ENCODE data around the gene GLT8D1. TPM values are rescaled to one million over a fixed set of nuclear protein-coding genes. Genes with fewer than 3 reads are reported as not detected.

Gene GLT8D1
- total RNA-seq (10 to 100 TPM; 46.9 to 58.6 TPM), polyA plus RNA-seq (ENCODE audit: insufficient read length in 6 of 6) (100 to 1,000 TPM in 5 of 6 donors, 10 to 100 TPM in 1; 99.6 to 113 (median 110) TPM)
- long read RNA-seq, donor 1, partial matches to known transcripts, result 20 of 34 reads
- long read RNA-seq, donor 1, other reads (novel, unspliced or antisense), result 5 of 34 reads
- long read RNA-seq, donor 2, transcript GLT8D1-201 (10 exons, 1,849 nt), result major isoform, 8 of 21 reads
- long read RNA-seq, donor 2, partial matches to known transcripts, result 6 of 21 reads
- long read RNA-seq, donor 2, other reads (novel, unspliced or antisense), result 5 of 21 reads
- long read RNA-seq, donor 3, transcript GLT8D1-201 (10 exons, 1,849 nt), result major isoform, 9 of 26 reads
- long read RNA-seq, donor 3, partial matches to known transcripts, result 11 of 26 reads
- long read RNA-seq, donor 3, other reads (novel, unspliced or antisense), result 5 of 26 reads
- long read RNA-seq, donor 4, transcript GLT8D1-201 (10 exons, 1,849 nt), result major isoform, 7 of 28 reads
- long read RNA-seq, donor 4, partial matches to known transcripts, result 0 of 28 reads
- long read RNA-seq, donor 4, other reads (novel, unspliced or antisense), result 21 of 28 reads
- long read RNA-seq, donor 5, partial matches to known transcripts, result 5 of 11 reads
- long read RNA-seq, donor 5, other reads (novel, unspliced or antisense), result 0 of 11 reads
- long read RNA-seq, donor 6, transcript GLT8D1-201 (10 exons, 1,849 nt), result major isoform, 9 of 28 reads
- long read RNA-seq, donor 6, partial matches to known transcripts, result 8 of 28 reads
- long read RNA-seq, donor 6, other reads (novel, unspliced or antisense), result 11 of 28 reads
- long read RNA-seq, donor 7, partial matches to known transcripts, result 0 of 6 reads
- long read RNA-seq, donor 7, other reads (novel, unspliced or antisense), result 0 of 6 reads
- long read RNA-seq, donor 8, transcript GLT8D1-201 (10 exons, 1,849 nt), result major isoform, 5 of 6 reads
- long read RNA-seq, donor 8, partial matches to known transcripts, result 0 of 6 reads
- long read RNA-seq, donor 8, other reads (novel, unspliced or antisense), result 0 of 6 reads
- long read RNA-seq, donor 9, result 0 reads
- long read RNA-seq, donor 10, transcript GLT8D1-201 (10 exons, 1,849 nt), result major isoform, 11 of 23 reads
- long read RNA-seq, donor 10, partial matches to known transcripts, result 3 of 23 reads
- long read RNA-seq, donor 10, other reads (novel, unspliced or antisense), result 9 of 23 reads
- long read RNA-seq, donor 11, partial matches to known transcripts, result 0 of 15 reads
- long read RNA-seq, donor 11, other reads (novel, unspliced or antisense), result 8 of 15 reads
- long read RNA-seq, donor 12, transcript GLT8D1-201 (10 exons, 1,849 nt), result major isoform, 6 of 14 reads
- long read RNA-seq, donor 12, partial matches to known transcripts, result 0 of 14 reads
- long read RNA-seq, donor 12, other reads (novel, unspliced or antisense), result 6 of 14 reads

GRCh38 chr3:52705688-52706686, at the start of gene GLT8D1, which contains the start of gene SPCS1:
Gene GLT8D1 (minus strand): TSS chr3:52705791. CDS start chr3:52700460, 5,331 bp downstream.
Gene SPCS1 (plus strand): TSS chr3:52706106. CDS start chr3:52706247, 141 bp downstream.
- peak; percentile 95 for ATAC-seq
- H3K27ac ChIP-seq, result peak within 1 kb of the TSS; percentile 87 to 91
- intact Hi-C loops (cut with DNase I), result no loop called here
- H3K27me3 ChIP-seq, result no peaks in the 10 kb centered on the region
- DNase-seq, result peak; percentile 87 to 97 (median 93)
- H3K9me3 ChIP-seq, result no peaks in the 10 kb centered on the region
- peak within 1 kb of the TSS; percentile 94 to 99 for H3K4me3 ChIP-seq
- TF ChIP-seq CTCF (IDR thresholded peaks at IDR 0.05), result no peak
- H3K36me3 ChIP-seq, result peaks cover 0 to 23% of the 10 kb centered on the region in 2 donors
- H3K4me1 ChIP-seq, result peaks cover 23 to 39% of the 10 kb centered on the region in 2 donors

- no peaks in the 10 kb centered on the region for H3K27me3 ChIP-seq
- H3K9me3 ChIP-seq, result no peaks in the 10 kb centered on the region
- peaks cover 0 to 9% of the 10 kb centered on the region in 2 donors for H3K4me1 ChIP-seq
- DNase-seq (no peak), ATAC-seq (no peak)
- no peak overlapping the region for H3K4me3 ChIP-seq
- TF ChIP-seq CTCF (IDR thresholded peaks at IDR 0.05), result no peak
- intact Hi-C loops (cut with DNase I), result no loop called here
- peaks cover 0 to 87% of the 10 kb centered on the region in 2 donors for H3K36me3 ChIP-seq
- no peak overlapping the region for H3K27ac ChIP-seq
These were observed 48.8 kb upstream of the GLT8D1 start for GRCh38 chr3:52754373-52754772.

GRCh38 chr3:52752045-52752660, 46.6 kb upstream of the GLT8D1 start:
- Histone ChIP-seq H3K27ac (no peak overlapping the region), H3K4me1 (peaks cover 0 to 9% of the 10 kb centered on the region in 2 donors), H3K27me3 (no peaks in the 10 kb centered on the region), H3K36me3 (peaks cover 0 to 87% of the 10 kb centered on the region in 2 donors), H3K4me3 (no peak overlapping the region), H3K9me3 (no peaks in the 10 kb centered on the region)
- TF ChIP-seq CTCF (IDR thresholded peaks at IDR 0.05), result no peak
- ATAC-seq (peak; percentile 61), DNase-seq (no peak)
- intact Hi-C loops (cut with DNase I), result no loop called here

- ATAC-seq, result no peak
- Histone ChIP-seq H3K27me3 (no peaks in the 10 kb centered on the region), H3K36me3 (peaks cover 0 to 96% of the 10 kb centered on the region in 2 donors), H3K4me1 (no peaks in the 10 kb centered on the region), H3K27ac (no peak overlapping the region), H3K9me3 (no peaks in the 10 kb centered on the region), H3K4me3 (no peak overlapping the region)
- no peak for TF ChIP-seq CTCF (IDR thresholded peaks at IDR 0.05)
- DNase-seq, result no peak
- intact Hi-C loops (cut with DNase I), result loop anchor here in 1 of 2 donors (10.0 kb wide), 1 partner anchor 331 kb away; no protein-coding TSS in a partner anchor
These were observed 38.1 kb upstream of the GLT8D1 start for GRCh38 chr3:52743721-52744120.
